SK-N-SH (cell line): ENCODE data around the gene BNIP3. TPM values are rescaled to one million over a fixed set of nuclear protein-coding genes. Genes with fewer than 3 reads are reported as not detected.

ENCODE experiments used
- CTCF ChIA-PET: fragments of 300-600, 350-600 bp; formaldehyde crosslinking; extraction: SDS; loops from one replicate; lab custom pipeline; 2021; lab: Yijun Ruan, JAX
- POLR2A ChIA-PET: fragments of 350-600 bp; sonication (Branson Sonifier 250); formaldehyde crosslinking; extraction: SDS; loops from one replicate; lab custom pipeline; 2020; ENCODE audit warnings: antibody characterized with exemption, inconsistent platforms; lab: Yijun Ruan, JAX
- DNase-seq: peaks from one replicate; pipeline ENCODE4 v3.0.0; 2012
- H2AFZ ChIP-seq: fragments of 200-600 bp; sonication (generic); 2 replicates; pipeline ENCODE4 v1.8.1; 2016; ENCODE audit warnings: antibody characterized with exemption, mild to moderate bottlenecking, low read depth
- H3F3A ChIP-seq: fragments of 200-600 bp; sonication (generic); replicated peaks from 2 replicates; pipeline ENCODE3; 2016; ENCODE audit warnings: antibody characterized with exemption, mild to moderate bottlenecking; ENCODE audit not compliant: insufficient read depth
- H3K27ac ChIP-seq, 2 experiments: fragments of 200-500 bp in 1 of 2; fragments of 200-600 bp in 1 of 2; sonication (Bioruptor generic) in 1 of 2; sonication (generic), shearing (Covaris generic) in 1 of 2; 2 replicates each; pipeline versions ENCODE4 v1.5.1 to v1.6.1; 2014 to 2016; ENCODE audit warnings: low read depth in 2 of 2, inconsistent platforms in 1 of 2, low read length in 1 of 2, mild to moderate bottlenecking in 1 of 2, mixed read lengths in 1 of 2
- H3K27me3 ChIP-seq: fragments of 200-600 bp; sonication (generic), shearing (Covaris generic); 2 replicates; pipeline ENCODE4 v1.6.1; 2016; ENCODE audit warnings: mixed run types; ENCODE audit not compliant: insufficient read depth
- H3K36me3 ChIP-seq, 2 experiments: fragments of 200-500 bp in 1 of 2; fragments of 200-600 bp in 1 of 2; sonication (Bioruptor generic) in 1 of 2; sonication (generic) in 1 of 2; replicated peaks in 1 of 2; 2 replicates each; pipeline versions ENCODE3 to v1.5.1; 2014 to 2016; ENCODE audit warnings: low read length in 1 of 2, mild to moderate bottlenecking in 1 of 2; ENCODE audit not compliant: insufficient read depth in 2 of 2, control insufficient read depth in 1 of 2
- H3K4me1 ChIP-seq, 2 experiments: fragments of 200-500 bp in 1 of 2; fragments of 200-600 bp in 1 of 2; sonication (Bioruptor generic) in 1 of 2; sonication (generic), shearing (Covaris generic) in 1 of 2; 2 replicates each; pipeline versions ENCODE4 v1.5.1 to v1.6.1; 2014 to 2016; ENCODE audit warnings: low read depth in 1 of 2, low read length in 1 of 2, mixed run types in 1 of 2; ENCODE audit not compliant: insufficient read depth in 2 of 2, control insufficient read depth in 1 of 2
- H3K4me2 ChIP-seq: fragments of 200-600 bp; sonication (generic), shearing (Covaris generic); 2 replicates; pipeline ENCODE4 v1.6.1; 2017; ENCODE audit warnings: mixed run types
- H3K4me3 ChIP-seq, 2 experiments: fragments of 200-500 bp in 1 of 2; fragments of 200-600 bp in 1 of 2; sonication (Bioruptor generic) in 1 of 2; sonication (generic), shearing (Covaris generic) in 1 of 2; 2 replicates each; pipeline versions ENCODE4 v1.5.1 to v1.8.1; 2014 to 2016; ENCODE audit warnings: low read depth in 2 of 2, inconsistent platforms in 1 of 2, low read length in 1 of 2, mild to moderate bottlenecking in 1 of 2, mixed read lengths in 1 of 2, moderate library complexity in 1 of 2
- H3K79me2 ChIP-seq: fragments of 200-600 bp; sonication (generic); 2 replicates; pipeline ENCODE4 v1.8.1; 2017; ENCODE audit warnings: mild to moderate bottlenecking; ENCODE audit not compliant: insufficient read depth
- H3K9ac ChIP-seq: fragments of 200-600 bp; sonication (generic); 2 replicates; pipeline ENCODE4 v1.6.1; 2017; ENCODE audit warnings: mixed run types
- H3K9me2 ChIP-seq: fragments of 200-600 bp; sonication (generic); 2 replicates; pipeline ENCODE4 v1.6.1; 2017; ENCODE audit warnings: mixed run types
- H3K9me3 ChIP-seq: fragments of 200-600 bp; sonication (generic); 2 replicates; pipeline ENCODE4 v1.6.1; 2017; ENCODE audit warnings: mixed run types, mild to moderate bottlenecking, moderate library complexity
- H4K20me1 ChIP-seq: fragments of 200-600 bp; sonication (generic); 2 replicates; pipeline ENCODE4 v1.6.1; 2017; ENCODE audit warnings: mild to moderate bottlenecking, mixed run types; ENCODE audit not compliant: insufficient read depth
- CHD2 ChIP-seq: fragments of 150-350 bp; IDR thresholded peaks from 2 replicates; pipeline ENCODE4 v1.6.1; 2018; ENCODE audit warnings: low read length; ENCODE audit not compliant: partially characterized antibody
- CTCF ChIP-seq: fragments of 200-600 bp; sonication (generic); IDR thresholded peaks from 2 replicates; pipeline ENCODE4 v1.6.1; 2017; ENCODE audit warnings: antibody characterized with exemption, mild to moderate bottlenecking, moderate library complexity
- EP300 ChIP-seq, 2 experiments: IDR thresholded peaks; 2 replicates each; pipeline versions ENCODE4 v1.4.0 to v1.6.1; 2012; ENCODE audit warnings: borderline replicate concordance in 1 of 2, low read depth in 1 of 2, low read length in 1 of 2
- EZH2phosphoT487 ChIP-seq: fragments of 200-600 bp; sonication (generic); IDR thresholded peaks from 2 replicates; pipeline ENCODE4 v1.6.1; 2017; ENCODE audit warnings: low read depth, mixed run types, mild to moderate bottlenecking, antibody characterized with exemption, moderate library complexity, borderline replicate concordance
- FOXJ3 ChIP-seq: sonication (generic); formaldehyde crosslinking; IDR thresholded peaks from 2 replicates; pipeline ENCODE4 v1.5.1; 2020; ENCODE audit warnings: mild to moderate bottlenecking, missing genetic modification reagents
- GATA2 ChIP-seq: sonication (generic); formaldehyde crosslinking; IDR thresholded peaks from 2 replicates; pipeline ENCODE4 v1.5.0; 2020; ENCODE audit warnings: mild to moderate bottlenecking, missing genetic modification reagents
- IRF3 ChIP-seq: fragments of 150-350 bp; IDR thresholded peaks from 2 replicates; pipeline ENCODE4 v1.6.1; 2016; ENCODE audit warnings: mild to moderate bottlenecking, low read depth, low read length
- JUND ChIP-seq: IDR thresholded peaks from 2 replicates; pipeline ENCODE4 v1.4.0; 2012
- MAX ChIP-seq: IDR thresholded peaks from 2 replicates; pipeline ENCODE4 v1.4.0; 2012; ENCODE audit warnings: low read depth
- NRF1 ChIP-seq: IDR thresholded peaks from 2 replicates; pipeline ENCODE4 v1.6.1; 2012; ENCODE audit warnings: low read depth, mild to moderate bottlenecking, low read length
- POLR2AphosphoS5 ChIP-seq: IDR thresholded peaks from 2 replicates; pipeline ENCODE4 v1.6.1; 2012; ENCODE audit warnings: low read depth, low read length
- RAD21 ChIP-seq: IDR thresholded peaks from 2 replicates; pipeline ENCODE4 v1.6.1; 2012; ENCODE audit warnings: mild to moderate bottlenecking, low read length
- RCOR1 ChIP-seq: fragments of 150-350 bp; IDR thresholded peaks from 2 replicates; pipeline ENCODE4 v1.6.1; 2017; ENCODE audit warnings: antibody characterized with exemption, low read length
- REST ChIP-seq: IDR thresholded peaks from 2 replicates; pipeline ENCODE4 v1.6.1; 2012; ENCODE audit warnings: mild to moderate bottlenecking, low read depth, low read length, moderate library complexity
- RFX5 ChIP-seq: IDR thresholded peaks from 2 replicates; pipeline ENCODE4 v1.6.1; 2012; ENCODE audit warnings: mild to moderate bottlenecking, improper control_type of control experiment, low read length
- RXRA ChIP-seq: IDR thresholded peaks from 2 replicates; pipeline ENCODE4 v1.4.0; 2012; ENCODE audit warnings: low read depth, mild to moderate bottlenecking, borderline replicate concordance
- SIN3A ChIP-seq: IDR thresholded peaks from 2 replicates; pipeline ENCODE4 v1.6.1; 2012; ENCODE audit warnings: low read depth, mild to moderate bottlenecking, low read length, moderate library complexity, borderline replicate concordance
- YY1 ChIP-seq: IDR thresholded peaks from 2 replicates; pipeline ENCODE4 v1.4.0; 2012; ENCODE audit warnings: low read depth, mild to moderate bottlenecking
- WGBS: methylation state at CpG from one replicate; pipeline ENCODE4 v1.1.6; 2017; ENCODE audit warnings: low lambda C conversion rate; 5-methylcytosine and 5-hydroxymethylcytosine counted together
- polyA plus RNA-seq, 3 experiments: library from polyadenylated mRNA; depleted of rRNA; stranded (reverse); fragments of >200 nt; gene quantifications; 2 replicates each; pipeline ENCODE4 v1.2.3, GENCODE V29; 2012

BNIP3 gene
- polyA plus RNA-seq, 1 of the 3 experiments (the other 2 are of a cell fraction) = 40.3 TPM

- Histone ChIP-seq H3K79me2 (peaks cover 57% of the 10 kb centered on the region), H4K20me1 (peaks cover 41% of the 10 kb centered on the region), H2AFZ (peak overlapping the region; percentile 74; the same call in 1 of the 2 replicates), H3K4me3 (peak overlapping the region; percentile 87 to 91), H3K9ac (peak overlapping the region; percentile 93), H3K4me1 (peaks cover 10 to 21% of the 10 kb centered on the region in 2 experiments; a peak in 2 of 4 replicates), H3K9me3 (no peaks in the 10 kb centered on the region), H3F3A (peaks cover 18% of the 10 kb centered on the region), H3K36me3 (no peaks in the 10 kb centered on the region), H3K27ac (peak overlapping the region; percentile 30 to 82; a peak in 3 of 4 replicates), H3K4me2 (peak overlapping the region; percentile 95), H3K27me3 (no peaks in the 10 kb centered on the region), H3K9me2 (no peaks in the 10 kb centered on the region)
- TF ChIP-seq CTCF = 0 out of 2 replicates have a peak, but pooled peaks have one; percentile 13
- TF ChIP-seq IRF3 = no peak
- TF ChIP-seq FOXJ3 (CRISPR knock-in tag) = 0 out of 2 replicates have a peak, but pooled peaks have one; percentile 29
- peak; percentile 68 for DNase-seq
- CTCF ChIA-PET = interaction anchor here (0.6 to 4.8 kb wide), 9 partner anchors 9 to 959 kb away, joined by 3 to 28 read pairs (median 3); no protein-coding TSS in a partner anchor
- POLR2A ChIA-PET = interaction anchor here (0.6 to 1.9 kb wide), 5 partner anchors 8 to 183 kb away, joined by 3 to 10 read pairs (median 4); no protein-coding TSS in a partner anchor
- WGBS = 8% methylated on average over 26 of the region's 31 CpGs
Observed at GRCh38 chr10:131980761-131981428, 828 bp downstream of the BNIP3 start.

- Histone ChIP-seq H4K20me1 (peaks cover 47% of the 10 kb centered on the region), H3K27ac (peak overlapping the region in 1 of 2 experiments; percentile 45; a peak in 1 of 4 replicates)
- CTCF ChIA-PET = interaction anchor here (1.2 to 4.8 kb wide), 5 partner anchors 9 to 94 kb away, joined by 3 to 28 read pairs (median 5); no protein-coding TSS in a partner anchor
- no peak for TF ChIP-seq CHD2
- no peak for TF ChIP-seq YY1
- no peak for TF ChIP-seq GATA2 (CRISPR knock-in tag)
- no peak for TF ChIP-seq RCOR1
- no peak for TF ChIP-seq SIN3A
- no peak for TF ChIP-seq RXRA
- no peak for TF ChIP-seq POLR2AphosphoS5
- TF ChIP-seq FOXJ3 (CRISPR knock-in tag) = no peak
- TF ChIP-seq RFX5 = no peak
- no peak for TF ChIP-seq RAD21
- no peak for TF ChIP-seq NRF1
- TF ChIP-seq JUND = no peak
- no peak for TF ChIP-seq MAX
- no peak for TF ChIP-seq EZH2phosphoT487
- no peak for TF ChIP-seq EP300 (IDR thresholded peaks at IDR 0.05; ENCODE audit: borderline replicate concordance in 1 of 2, low read depth in 1 of 2, low read length in 1 of 2)
- TF ChIP-seq REST = no peak
Observed at GRCh38 chr10:131980321-131980720, 1.4 kb downstream of the BNIP3 start.

More at GRCh38 chr10:131980321-131980720, 1.4 kb downstream of the BNIP3 start:
- H2AFZ ChIP-seq = no peak overlapping the region
- no peaks in the 10 kb centered on the region for H3K9me3 ChIP-seq
- H3K27me3 ChIP-seq = no peaks in the 10 kb centered on the region
- H3K4me1 ChIP-seq = peaks cover 10 to 23% of the 10 kb centered on the region in 2 experiments; a peak in 2 of 4 replicates
- H3K4me3 ChIP-seq = peak overlapping the region; percentile 87 to 91
- peaks cover 0 to 2% of the 10 kb centered on the region in 2 experiments for H3K36me3 ChIP-seq
- H3F3A ChIP-seq = peaks cover 18% of the 10 kb centered on the region
- POLR2A ChIA-PET = interaction anchor here (0.6 to 1.9 kb wide), 3 partner anchors 7 to 183 kb away, joined by 3 to 10 read pairs (median 5); no protein-coding TSS in a partner anchor
- no peak for DNase-seq
- H3K9me2 ChIP-seq = no peaks in the 10 kb centered on the region
- WGBS = 85% methylated on average over 8 of the region's 8 CpGs
- H3K9ac ChIP-seq = peak overlapping the region; percentile 93
- H3K4me2 ChIP-seq = peak overlapping the region; percentile 95
- H3K79me2 ChIP-seq = peaks cover 63% of the 10 kb centered on the region
